Eye (tissue), 1 donor: ENCODE data around the gene PTPRN2.
A peak's percentile ranks its signal among the peaks of the same experiment; 100 is the strongest.

Experiments
- DNase-seq: peaks from one replicate; pipeline ENCODE4 v3.0.0-alpha.2; 2015

PTPRN2 gene

GRCh38 chr7:157660971-157661610, 926.5 kb downstream of the PTPRN2 start:
- no peak for DNase-seq

GRCh38 chr7:157658851-157659412, 928.7 kb downstream of the PTPRN2 start:
- no peak for DNase-seq

DNA sequence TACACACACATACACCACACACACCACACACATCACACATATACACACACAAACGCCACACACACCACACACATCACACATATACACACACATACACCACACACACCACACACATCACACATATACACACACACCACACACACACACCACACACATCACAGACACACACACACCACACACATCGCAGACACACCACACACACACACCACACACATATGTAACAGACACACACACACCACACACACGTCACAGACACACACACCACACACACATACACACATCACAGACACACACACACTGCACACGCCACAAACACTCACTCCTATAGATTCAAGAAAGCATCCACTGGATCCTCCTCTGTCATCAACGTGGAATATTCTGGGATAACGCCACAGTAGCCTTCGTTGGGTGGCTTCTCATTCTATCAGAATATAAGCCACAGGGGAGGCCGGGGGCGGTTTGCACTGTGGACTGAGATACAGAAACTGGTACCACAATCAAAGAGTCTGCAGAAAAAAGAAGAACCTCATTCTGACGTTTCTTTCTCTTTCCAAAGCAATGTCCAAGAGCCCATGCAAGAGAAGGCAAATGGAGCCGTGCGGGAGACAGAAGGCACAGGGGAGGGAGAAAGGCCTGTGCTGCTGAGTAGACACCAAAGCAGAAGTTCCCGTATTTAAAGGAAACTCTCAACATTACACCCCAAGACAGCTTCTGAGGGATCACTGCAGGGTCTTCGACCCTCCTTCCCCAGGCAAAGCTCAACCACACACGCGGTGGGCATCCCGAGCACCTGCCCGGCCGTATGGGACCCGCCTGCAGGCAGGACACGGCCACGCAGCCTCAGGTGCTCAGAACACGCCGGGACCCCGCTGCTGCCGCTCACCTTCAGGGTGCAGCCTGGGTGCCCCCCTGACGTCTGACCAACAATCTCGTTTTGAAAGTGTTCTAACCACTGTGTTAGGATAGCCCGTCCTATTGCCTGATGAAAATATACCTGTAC, 929.6 kb downstream of the PTPRN2 start:
- no peak for DNase-seq

DNA sequence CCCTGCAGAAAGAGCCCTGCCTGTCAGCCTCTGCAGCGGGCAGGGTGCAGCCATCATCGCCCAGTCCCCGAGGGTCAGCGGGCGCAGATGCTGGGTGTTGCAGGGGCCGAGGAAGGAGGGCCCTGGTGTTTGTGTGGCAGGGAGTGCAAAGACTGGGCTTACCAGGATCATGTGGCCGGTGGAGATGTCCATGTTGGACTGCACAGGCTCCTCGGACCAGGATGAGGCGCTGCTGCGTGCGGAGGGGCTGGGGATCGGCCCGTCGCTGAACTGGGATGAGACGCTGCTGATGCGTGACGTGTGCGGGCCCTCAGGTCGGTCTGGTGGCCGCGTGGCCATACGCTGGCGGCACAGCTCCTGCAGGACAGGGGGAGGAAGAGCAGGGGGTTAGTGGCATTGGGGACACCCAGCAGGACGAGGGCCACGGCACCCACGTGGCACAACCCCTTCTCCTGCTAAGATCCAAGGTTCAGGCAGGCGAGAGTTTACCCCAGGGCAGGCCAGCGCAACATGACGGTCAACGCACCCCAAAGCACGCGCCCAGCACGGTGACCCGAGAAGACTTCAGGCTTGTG, 931.3 kb downstream of the PTPRN2 start:
- no peak for DNase-seq

- no peak for DNase-seq
These were observed 933.3 kb downstream of the PTPRN2 start for GRCh38 chr7:157654350-157654749.

DNA sequence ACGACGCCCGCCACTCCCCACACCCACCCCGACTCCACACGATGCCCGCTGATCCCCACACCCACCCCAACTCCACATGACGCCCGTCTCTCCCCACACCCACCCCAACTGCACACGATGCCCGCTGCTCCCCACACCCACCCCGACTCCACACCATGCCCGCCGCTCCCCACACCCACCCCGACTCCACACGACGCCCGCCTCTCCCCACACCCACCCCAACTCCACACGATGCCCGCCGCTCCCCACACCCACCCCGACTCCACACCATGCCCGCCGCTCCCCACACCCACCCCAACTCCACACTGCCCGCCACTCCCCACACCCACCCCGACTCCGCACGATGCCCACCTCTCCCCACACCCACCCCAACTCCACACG, 933.8 kb downstream of the PTPRN2 start:
- no peak for DNase-seq

GRCh38 chr7:157652954-157653826, 934.4 kb downstream of the PTPRN2 start:
- no peak for DNase-seq

GRCh38 chr7:157652161-157652953, 935.3 kb downstream of the PTPRN2 start:
- no peak for DNase-seq

- no peak for DNase-seq
These were observed 936.1 kb downstream of the PTPRN2 start for GRCh38 chr7:157651366-157652160.

DNA sequence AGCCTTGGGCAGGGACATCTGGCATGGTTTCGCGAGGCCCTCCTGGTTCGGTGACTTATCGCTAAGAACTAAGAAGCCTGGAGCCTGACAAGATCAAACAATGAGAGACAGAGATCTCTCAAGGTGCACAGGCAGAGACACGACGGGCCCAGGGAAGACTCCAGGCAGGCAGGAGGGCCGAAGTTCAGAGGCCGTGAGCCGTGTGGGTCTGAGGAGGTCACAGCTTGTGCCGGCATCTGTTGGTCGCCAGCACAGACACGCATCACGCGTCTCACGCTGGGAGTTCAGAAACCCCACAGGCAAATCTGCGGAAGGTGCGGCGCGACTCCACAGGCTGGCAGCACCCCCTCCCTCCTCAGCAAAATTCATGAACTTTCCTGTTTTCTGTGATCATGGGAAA, 936.8 kb downstream of the PTPRN2 start:
- no peak for DNase-seq

DNA sequence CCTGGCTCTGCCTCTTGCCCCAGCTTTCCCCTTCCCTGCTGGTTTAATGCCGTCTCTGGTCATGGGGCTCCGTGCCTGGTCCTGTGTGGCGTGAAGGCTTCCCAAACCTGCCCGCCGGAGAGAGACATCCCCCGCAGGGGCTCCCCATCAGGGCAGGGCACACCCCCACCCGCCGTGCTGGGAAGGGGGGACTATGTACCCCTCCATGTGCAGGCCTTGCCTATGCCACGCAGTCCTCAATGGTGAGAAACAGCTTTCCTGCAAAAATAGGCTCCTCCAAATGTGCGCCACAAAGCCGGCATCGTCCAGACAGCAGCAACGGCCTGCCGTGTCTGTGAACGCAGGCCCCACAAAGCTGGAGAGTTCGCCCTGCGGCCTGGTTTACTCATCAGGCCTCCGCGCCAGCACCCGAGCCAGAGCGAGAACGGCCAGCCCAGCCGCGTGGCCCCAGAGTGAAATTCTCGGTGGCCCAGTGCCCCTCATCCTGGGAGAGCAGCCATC, 937.4 kb downstream of the PTPRN2 start:
- DNase-seq: no peak

GRCh38 chr7:157646551-157646950, 941.1 kb downstream of the PTPRN2 start:
- no peak for DNase-seq

GRCh38 chr7:157645539-157645938, 942.1 kb downstream of the PTPRN2 start:
- DNase-seq: no peak

GRCh38 chr7:157644946-157645345, 942.7 kb downstream of the PTPRN2 start:
- no peak for DNase-seq

DNA sequence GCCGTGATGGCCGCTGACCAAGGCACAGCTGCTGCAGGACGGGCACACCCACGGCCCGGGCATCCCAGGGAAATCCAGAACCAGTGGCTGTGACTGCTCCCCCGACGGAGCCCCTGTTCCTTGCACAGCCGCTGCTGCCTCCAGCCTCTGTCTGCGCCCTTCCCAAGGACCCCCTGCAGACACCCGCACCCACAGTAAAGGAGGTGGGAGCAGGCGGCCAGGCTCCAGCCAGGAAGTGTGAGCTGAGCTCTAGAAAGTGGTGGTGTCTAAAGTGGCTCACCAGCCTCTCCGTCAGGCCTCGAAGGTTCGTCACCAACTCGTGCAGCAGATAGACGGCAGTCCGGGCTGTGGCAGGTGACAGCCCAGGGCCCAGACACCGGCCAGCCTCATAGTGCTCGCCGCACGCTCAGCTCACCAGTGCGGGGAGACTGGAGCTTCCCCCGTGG, 944.1 kb downstream of the PTPRN2 start:
- no peak for DNase-seq

- no peak for DNase-seq
These were observed 945.8 kb downstream of the PTPRN2 start for GRCh38 chr7:157641866-157642265.

DNA sequence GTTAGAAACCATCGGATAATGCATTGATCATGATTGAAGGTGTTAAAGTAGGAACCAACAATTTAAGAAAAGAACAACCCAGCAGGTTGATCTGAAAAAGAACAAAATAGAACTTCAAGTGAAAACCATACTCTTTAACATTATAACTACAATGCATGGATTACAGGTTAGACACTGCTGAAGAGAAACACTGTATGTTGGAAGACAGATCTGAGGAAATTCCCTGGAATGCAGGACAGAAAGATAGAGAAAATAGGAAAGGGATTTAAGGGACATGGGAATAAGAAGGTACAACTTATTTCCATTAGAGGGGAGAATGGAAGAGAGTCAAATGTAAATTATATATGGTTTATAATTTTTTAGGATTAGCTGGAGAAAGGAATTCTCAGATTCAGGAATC, 947.5 kb downstream of the PTPRN2 start:
- DNase-seq: no peak

- no peak for DNase-seq
These were observed 949.1 kb downstream of the PTPRN2 start for GRCh38 chr7:157638563-157638962.

GRCh38 chr7:157637216-157637949, 950.2 kb downstream of the PTPRN2 start:
- peak; percentile 69 for DNase-seq

DNA sequence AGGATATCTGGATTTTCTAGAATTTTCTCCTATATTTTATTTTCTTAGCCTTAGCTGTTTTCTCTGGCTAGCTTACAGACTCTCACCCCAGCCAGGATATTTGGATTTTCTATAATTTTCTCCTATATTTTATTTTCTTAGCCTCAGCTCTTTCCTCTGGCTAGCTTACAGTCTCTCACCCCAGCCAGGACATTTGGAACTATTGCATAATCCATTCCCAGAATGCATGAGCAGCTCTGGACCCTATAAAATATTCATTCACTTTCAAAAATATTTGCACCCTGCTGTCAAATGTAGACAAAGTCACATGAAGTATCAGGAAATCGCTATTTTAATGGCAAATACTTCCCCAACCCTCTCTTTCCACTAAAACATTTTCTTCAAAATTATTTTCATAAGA, 952.0 kb downstream of the PTPRN2 start:
- DNase-seq: no peak
